Activated T-helper 9 cell treated with anti-CD3 and anti-CD28 coated beads, Interleukin-2, amount 50 U/mL, for 16 hours (primary cell): ENCODE data around the gene SYNE3.
A peak's percentile ranks its signal among the peaks of the same experiment; 100 is the strongest.
"Not testable (repeated sequence)": the region's sequence is repeated elsewhere in the genome, so short reads cannot be mapped to it uniquely, and the experiment has no call there.

Experiments used
- DNase-seq: peaks from one replicate; pipeline ENCODE4 v3.0.0-alpha.2; 2020; ENCODE audit warnings: low read depth

Gene SYNE3

DNA sequence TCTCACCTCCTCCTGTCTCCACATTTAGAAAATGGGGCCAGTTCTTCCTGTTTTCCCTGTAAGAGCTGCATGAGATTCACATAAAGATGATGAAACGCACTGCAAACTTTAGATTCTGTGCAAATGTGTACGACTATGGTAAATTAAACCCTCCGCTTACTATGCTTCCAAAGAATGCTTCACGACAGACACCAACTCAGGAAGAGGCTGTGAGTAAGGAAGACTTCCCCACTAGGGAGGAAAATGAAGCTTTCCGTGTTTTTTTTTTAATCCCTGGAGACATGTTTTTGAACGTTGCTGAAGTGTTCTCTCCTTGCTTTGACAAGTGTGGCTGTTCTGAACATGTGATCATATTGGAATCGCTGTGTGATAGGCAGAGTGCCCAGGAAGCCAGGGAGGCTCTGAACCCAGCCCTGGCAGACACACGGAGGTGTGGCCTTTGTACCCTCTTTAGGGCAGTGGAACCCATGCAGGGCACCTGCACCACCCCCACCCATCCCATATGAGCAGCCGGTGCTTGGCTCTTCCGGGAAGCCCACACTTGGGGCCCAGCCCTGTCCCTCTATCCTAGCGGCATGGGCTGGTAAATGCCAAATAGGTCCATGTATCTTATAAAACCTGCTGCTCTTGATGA lies 7.5 kb upstream of the SYNE3 start:
- no peak for DNase-seq

DNA sequence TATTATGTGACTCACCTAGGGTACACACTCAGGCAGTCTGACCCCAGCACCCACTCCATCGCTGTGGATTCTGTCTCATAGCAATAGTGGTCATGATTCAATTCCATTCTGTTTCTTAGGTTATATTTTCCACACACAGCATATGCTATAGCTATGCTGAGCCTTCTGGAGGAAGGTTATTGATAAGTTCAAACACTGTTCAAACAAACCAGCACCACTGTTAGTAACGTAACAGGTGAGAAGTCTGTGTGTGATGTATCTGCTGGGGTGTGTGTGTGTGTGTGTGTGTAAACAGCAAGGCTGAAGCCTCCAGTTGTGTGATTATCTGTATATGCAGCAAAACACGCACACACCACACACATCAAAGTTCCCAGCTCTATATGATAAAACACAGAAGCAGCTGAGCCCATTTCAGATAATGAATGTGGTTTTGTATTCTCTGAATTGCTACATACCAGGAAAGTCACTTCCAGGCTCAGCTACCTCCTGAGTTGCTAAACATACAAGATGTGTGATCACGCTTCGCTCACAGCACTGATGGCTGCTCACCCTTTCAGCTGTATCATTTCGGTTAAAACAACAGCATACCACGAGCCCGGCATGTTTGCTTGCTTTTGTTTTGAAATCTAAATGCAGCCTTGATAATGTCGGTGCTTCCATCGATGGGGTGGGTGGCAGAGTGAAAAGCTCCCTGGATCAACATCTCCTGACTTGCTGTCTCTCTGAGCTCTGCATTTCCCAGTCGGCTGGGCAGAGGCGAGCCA lies 6.8 kb upstream of the SYNE3 start:
- no peak for DNase-seq

DNA sequence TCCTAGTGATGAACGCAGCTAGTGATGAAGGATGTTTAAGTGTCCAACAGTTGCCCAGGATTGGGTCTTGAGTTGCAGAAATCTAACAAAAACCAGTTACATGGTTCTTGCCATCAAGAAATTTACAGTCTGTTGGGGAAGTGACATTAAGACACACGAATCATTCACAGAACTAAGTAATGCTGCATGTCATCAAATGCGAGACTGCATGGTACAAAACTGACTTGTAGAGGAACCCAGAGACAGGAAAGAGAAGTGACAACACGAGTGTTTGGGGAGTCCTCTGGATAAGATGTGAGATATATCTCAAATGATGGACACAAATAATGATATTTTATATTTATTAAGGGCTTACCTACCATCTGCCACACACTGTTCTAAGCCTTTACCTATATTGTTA lies 6.1 kb upstream of the SYNE3 start:
- DNase-seq: no peak

DNA sequence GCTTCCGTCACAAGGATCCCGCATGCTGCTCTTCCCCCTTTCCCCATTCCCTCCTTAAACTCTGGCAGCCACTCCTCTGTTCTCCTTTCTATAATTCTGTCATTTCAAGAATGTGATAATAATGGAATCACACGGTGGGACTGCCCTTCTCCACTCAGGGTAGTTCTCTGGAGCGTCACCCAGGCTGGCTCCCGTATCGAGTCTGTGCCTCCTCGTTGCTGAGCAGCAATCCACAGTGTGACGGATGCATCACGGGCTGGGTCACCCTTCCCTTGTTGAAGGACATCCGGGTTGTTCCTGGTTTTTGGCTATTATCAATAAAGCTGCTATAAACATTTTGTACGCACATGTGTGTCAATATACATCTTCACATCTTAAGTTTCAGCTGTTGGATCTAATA lies 5.7 kb upstream of the SYNE3 start:
- DNase-seq: no peak

DNA sequence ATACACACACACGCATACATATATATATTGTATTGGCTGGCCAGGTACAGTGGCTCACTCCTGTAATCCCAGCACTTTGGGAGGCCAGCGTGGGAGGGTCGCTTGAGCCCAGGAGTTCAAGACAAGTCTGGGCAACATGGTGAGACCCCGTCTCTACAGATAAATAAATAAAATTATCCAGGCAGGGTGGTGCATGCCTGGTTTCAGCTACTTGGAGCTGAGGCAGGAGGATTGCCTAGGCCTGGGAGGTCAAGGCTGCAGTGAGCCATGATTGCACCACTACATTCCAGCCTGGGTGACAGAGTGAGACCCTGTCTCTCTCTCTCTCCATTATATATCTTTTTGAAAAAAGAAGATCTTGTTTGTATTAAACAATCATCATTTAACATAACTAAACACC lies 4.6 kb upstream of the SYNE3 start:
- no peak for DNase-seq

DNA sequence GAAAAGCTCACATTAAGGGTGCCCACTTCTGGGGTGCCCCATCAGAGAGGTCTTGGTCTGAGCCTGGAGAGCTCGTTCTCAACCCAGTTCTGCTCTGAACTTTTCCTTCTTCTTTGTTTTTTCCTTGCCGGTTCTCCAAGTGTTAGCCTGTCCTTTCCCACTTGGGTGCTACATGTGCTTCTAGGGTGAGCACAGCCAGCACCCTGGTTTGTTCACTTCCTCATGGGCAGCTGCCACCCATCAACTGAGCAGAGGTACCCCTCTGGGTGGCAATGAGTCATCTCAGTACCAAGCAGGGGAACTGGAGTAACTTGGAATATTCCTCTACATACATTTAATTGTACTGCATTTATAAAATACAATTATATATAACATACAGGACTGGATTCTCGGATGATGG lies 3.9 kb upstream of the SYNE3 start:
- no peak for DNase-seq

DNA sequence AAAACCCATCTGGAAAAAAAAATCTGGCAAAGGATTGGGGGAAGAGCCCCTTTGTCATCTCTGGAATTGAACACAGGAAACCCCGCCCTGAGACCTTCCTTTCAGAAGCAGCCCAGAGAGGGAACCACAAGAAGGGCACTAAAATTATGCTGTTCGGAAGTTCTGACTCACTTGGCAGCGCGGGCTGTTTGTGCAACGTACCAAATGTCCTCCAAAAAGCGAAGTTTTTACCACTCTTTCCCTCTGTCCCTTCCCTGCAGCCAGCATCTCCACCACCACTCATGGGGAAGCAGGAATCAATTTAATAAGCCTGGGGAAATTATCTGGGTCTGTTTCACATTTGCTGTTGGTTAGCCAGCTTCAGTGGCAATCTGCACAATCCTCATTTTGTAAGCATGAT lies 3.2 kb upstream of the SYNE3 start:
- peak; percentile 57 for DNase-seq

DNA sequence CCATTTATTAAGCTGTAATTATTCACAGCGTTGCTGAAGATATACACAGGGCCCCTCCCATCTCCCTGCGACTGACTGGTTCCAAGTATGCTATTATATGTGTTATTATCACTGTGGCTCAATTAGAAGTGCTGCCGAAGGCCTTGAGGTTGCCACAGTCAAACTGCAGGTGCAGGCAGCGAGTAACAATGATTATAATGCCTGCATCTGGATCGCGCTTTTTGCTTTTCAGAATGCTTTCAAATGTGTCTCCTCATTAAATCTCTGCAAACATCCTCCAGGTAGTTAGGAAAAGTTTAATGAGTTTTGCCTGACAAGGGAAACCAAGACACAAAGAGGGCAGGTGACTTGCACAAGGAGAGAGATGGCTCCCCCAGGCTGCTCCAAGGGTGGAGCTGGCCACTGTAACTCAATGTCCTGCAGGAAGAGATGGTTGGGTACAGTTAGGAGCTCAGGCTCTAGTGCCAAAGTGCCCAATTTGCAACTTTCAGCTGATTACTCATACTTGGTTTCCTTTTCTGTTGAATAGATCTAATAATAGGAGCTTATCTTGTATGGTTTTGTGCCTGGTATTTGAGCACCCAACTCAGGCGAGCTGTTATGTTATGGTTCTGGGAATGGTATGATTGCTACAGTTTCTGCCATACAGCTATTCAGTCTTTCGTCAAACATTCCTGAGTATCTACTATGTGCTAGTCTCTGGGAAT lies 1.7 kb upstream of the SYNE3 start:
- DNase-seq: no peak

DNA sequence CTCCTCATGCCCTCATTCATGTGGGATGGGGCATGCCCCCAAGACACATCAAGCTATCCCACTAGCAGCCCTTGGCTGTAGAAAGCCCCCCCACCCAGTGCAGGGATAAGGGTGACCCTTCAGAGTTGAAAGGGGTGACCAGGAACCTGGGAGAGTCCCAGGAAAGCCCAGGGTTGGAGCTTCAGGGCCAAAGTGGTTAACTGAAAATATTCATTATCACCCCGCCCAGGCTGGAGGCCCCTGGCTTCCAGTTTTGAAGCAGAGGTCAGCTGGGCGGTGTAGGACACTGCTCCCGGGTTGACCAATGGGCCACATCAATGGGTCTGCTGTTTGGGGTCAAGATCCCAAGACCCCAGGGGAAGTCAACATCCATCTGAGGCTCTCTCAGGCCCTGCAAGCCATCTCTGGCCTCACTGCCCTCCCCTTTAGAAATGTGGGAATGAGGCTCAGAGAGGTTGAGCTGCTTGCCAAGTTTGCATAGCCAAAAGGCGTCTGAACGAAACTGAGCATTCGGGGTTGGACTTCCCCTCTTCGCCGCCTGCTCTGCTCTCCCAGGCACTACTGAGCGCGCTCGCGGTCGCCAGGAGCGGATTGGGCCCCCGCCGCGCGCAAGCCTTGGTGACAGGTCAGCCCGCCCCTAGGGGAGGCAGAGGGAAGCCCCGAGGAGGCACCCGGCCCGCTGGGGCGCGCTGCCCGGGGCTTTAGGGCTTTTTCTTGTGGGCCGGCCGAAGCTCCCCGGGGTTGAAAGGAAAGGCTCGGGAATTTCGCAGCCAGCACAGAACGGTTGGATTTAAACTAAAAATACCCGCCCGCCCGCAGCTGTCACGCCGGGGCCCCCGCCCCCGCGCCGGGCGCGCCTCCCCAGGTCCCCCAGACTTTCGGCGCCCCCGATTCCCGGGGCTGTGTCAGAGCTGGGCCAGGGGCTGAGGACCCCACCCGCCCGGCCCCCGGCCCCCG lies 576 bp downstream of the SYNE3 start:
- DNase-seq: peak; percentile 83

DNA sequence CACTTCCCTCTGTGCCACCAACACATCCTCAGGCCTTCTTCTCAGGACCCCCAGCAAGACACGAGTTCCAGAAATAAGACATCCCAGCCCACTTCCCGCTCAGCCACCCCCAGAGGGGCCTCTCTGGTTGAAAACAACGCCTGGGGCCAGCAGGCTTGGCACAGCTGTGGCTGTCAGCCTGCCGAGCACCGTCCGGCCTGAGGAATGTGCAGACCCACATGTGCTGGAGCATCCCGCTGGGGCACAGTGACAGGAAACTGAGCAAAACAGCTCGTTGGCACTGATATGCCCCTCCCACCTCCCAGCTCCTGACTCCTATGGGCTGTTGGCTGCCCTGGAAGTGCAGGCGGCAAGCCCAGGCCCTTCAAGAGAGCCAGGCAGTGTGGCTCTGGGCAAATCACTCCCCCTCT lies 1.4 kb downstream of the SYNE3 start:
- DNase-seq: no peak

DNA sequence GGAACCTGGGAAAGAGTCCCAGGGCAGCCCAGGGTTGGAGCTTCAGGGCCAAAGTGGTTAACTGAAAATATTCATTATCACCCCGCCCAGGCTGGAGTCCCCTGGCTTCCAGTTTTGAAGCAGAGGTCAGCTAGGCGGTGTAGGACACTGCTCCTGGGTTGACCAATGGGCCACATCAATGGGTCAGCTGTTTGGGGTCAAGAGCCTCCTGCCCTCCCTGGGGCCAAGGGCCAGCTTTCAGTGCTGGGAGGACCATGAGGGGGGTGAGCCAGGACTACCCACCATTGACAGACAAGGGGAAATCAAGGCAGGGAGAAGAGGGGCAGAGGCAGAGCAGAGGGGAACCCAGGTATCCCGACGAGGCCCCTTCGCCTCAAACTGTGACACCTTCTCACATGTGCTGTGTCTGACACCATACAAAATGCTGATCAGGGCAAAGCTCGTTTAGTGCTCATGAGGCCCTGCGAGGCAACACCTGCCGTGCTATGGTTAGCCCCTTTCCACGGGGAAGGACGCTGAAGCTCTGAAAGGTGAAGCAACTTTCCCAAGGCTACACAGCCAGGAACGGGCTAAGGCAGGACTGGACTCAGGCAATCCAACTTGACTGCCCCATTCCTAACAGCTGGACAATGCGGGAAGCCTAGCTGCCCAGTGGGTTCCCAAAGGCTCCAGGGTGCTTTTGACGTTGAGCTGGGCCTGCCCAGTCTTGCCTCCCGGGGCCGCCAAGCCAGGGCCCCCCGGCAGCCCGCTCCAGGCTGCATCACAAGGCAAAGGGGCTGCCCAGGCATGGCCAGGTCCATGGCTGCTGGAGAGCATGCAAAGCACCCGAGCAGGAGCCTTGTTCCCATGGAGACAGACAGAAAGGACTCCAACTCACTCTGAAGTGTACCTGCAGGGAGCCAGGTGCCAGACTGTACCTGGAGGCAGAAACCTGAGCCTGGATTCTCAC lies 2.0 kb downstream of the SYNE3 start:
- DNase-seq: no peak

DNA sequence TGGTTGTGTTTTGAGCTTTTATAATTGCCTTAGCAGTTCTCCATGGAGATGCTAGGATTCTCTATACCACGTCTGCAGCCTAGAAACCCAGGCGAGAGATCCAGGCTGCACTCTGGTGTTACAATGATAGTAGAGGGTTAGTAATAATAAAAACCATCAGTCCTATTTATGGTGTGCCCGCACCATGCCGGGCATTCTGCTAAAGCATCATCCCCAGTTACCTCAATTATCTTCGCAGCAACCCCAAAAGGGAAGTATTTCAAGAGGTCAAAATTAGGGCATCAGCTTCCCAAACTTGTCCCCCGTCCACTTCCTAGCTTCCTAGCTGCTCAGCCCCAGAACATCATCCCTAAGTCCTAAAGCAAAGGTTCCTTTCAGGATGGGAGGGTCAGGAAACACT lies 3.2 kb downstream of the SYNE3 start:
- DNase-seq: no peak

DNA sequence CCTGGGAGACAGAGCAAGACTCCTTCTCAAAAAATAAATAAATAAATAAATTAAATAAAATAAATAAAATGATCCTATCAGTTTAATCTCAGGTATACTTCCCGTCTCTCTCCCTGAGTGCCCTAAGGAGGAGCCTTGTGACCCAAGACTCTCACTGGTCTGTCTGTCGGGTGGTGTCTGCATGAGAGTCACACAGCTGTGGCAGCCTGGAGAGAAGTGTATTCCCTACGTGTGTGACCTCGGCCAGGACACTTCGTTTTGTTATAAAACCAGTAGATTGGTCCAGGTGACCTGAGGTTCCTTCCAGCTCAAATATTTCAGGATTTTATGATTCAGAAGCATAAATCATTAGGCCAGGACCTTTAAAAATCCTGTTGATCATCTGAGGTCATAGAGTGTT lies 4.8 kb downstream of the SYNE3 start:
- no peak for DNase-seq

DNA sequence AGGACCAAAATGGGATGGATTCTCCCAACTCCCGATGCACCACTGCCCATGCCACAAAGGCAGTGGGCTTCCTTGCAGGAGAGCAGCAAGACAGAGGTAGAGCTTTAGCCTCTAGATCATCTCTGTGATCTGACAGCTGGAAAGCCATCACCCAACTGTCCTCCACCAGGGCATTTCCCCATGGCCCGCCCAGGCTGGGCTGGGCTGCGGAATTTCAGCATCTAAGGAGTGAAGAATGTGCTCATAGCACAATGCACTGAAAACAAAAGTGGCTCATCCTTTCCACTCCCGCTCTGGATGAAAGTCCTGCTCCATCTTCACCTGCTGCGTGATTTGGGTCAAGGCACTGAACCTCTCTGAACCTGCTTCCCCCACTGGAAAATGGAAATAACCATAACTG lies 5.6 kb downstream of the SYNE3 start:
- DNase-seq: no peak

DNA sequence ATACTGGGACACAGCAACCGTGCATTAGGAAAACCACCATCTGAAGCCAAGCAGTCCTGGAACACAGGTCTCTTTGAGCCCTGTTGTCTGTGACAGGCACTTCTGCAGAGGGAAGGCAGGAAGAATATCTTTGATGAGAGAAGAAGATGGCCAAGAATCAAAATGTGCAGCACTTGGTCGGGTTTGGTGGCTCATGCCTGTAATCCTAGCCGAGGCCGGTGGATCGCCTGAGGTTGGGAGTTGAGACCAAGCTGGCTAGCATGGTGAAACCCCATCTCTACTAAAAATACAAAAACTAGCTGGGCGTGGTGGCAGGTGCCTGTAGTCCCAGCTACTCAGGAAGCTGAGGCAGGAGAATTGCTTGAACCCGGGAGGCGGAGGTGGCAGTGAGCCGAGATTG lies 6.1 kb downstream of the SYNE3 start:
- not testable (repeated sequence) for DNase-seq

DNA sequence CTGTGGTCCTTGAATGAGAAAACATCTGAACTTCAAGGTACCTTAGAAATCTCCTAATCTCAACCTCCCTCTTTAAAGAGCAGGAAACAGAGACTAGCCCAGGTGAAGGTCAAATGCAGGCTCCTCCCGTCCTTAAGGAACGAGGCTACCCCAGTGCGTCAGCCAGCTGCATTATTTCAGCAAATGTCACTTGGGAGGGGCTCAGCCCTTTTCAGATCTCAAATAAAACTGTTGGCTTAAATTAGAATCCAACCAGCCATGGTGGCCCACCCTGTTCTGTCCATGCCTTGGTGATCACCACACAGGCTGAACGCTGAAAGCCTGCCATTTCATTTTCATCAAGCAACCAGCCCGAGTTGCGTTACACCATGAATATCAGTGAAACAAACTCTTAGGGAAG lies 7.0 kb downstream of the SYNE3 start:
- DNase-seq: no peak

DNA sequence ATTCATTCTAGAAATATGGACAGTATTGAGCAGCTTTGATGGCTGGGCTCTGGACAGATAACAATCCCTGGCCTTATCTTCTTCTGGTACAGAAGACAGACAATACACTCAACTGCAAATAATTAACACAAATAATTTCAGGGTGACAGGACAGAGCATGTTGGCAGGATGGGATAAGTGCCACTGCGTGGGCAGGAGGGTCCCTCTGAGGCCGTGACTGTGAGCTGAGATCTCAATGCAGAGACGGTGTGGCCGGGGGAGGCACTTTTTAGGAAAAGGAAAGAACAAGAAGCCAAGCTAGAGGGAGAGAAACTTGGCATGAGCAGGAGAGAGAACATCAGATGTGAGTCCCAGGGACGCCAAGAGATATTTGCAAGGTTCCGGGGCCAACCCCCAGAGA lies 8.1 kb downstream of the SYNE3 start:
- no peak for DNase-seq

DNA sequence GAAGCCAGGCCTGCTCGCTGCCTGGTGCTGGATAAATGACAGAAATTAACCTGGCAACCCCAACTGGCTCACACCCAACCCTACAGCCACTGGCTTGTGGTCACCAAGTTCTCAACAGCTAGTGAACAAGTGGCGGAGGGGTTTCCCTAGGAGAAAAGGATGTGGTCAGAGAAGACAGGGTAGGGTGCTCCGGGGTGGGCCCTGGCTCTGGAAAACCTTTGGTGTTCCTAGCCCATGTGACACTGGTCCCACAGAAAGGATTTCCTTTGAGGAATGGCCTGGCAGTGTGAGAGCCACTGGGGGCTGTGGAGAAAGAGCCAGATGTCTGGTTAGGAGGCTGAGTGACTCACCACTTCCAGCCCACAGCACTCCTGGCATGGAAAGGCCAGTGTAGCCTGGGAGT lies 8.7 kb downstream of the SYNE3 start:
- DNase-seq: no peak

DNA sequence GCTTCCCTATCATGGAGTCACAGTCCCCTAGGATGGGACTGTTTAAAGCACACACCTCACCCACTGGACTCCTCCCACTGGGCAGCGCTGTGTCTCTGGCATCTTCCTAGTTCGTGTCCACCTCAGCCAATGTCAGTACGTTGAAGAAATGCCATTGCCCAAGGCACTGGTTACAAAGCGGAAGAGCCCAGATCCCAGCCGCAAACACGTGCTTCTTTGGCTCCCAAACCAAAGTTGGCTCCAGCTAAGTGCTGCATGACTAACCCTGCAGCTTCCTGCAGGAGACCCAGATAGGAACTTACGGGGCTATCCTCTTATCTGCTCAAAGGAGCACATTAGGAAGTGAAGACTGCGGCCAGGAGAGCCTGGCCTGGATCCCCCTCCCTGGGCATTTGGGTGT lies 9.3 kb downstream of the SYNE3 start:
- no peak for DNase-seq

DNA sequence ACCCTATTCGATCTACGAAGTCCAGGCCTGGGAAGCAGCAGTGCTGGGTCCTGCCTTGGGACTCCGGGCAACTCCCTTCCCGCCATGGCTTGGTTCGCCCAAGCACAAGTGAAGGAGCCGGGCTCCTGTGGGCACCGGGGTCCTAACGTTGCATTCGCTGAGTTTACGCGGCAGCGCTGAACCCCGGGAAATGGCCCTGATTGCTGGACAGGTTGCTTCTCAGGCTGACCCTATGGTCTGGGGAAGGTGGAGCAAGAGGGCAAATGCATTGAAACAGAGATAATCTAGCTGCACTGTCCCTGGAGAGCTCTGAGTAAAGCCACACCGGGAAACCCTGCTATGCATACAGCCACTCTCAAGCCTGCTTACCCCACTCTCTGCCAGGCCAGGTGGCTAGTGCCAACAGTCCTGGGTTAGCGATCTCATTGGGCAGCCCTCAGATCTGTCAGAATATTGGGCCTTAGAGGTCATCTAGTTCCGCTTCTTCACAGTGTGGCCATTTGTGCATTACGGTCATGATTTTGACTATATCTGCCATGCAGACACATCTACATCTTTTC lies 11.3 kb downstream of the SYNE3 start:
- no peak for DNase-seq
